DMS53 treated with DMSO at 0.1 percent for 48 hours (cell line): ENCODE data around the gene RNF26.

Experiments
- DNase-seq: peaks from one replicate; lab custom pipeline; 2025; ENCODE audit not compliant: unreplicated experiment; lab: John Stamatoyannopoulos, UW

RNF26 gene

GRCh38 chr11:119350302-119350701, 16.0 kb downstream of the RNF26 start:
- DNase-seq, result no peak

- DNase-seq, result no peak
Observed at GRCh38 chr11:119351232-119351631, 16.9 kb downstream of the RNF26 start.

- peak; percentile 27 for DNase-seq
Observed at GRCh38 chr11:119352857-119353260, 18.5 kb downstream of the RNF26 start.

- no peak for DNase-seq
Observed at GRCh38 chr11:119355091-119355843, 20.9 kb downstream of the RNF26 start.

- no peak for DNase-seq
Observed at GRCh38 chr11:119356349-119357031, 22.2 kb downstream of the RNF26 start.

- DNase-seq, result no peak
Observed at GRCh38 chr11:119357074-119357473, 22.7 kb downstream of the RNF26 start.

- no peak for DNase-seq
Observed at GRCh38 chr11:119359365-119360214, 25.3 kb downstream of the RNF26 start.

- peak; percentile 60 for DNase-seq
Observed at GRCh38 chr11:119361056-119361787, 26.9 kb downstream of the RNF26 start.

GRCh38 chr11:119361941-119362725, 27.8 kb downstream of the RNF26 start:
- DNase-seq, result no peak

- DNase-seq, result peak; percentile 10
Observed at GRCh38 chr11:119362741-119363080, 28.4 kb downstream of the RNF26 start.

GRCh38 chr11:119363081-119363850, 28.9 kb downstream of the RNF26 start:
- peak; percentile 7 for DNase-seq

GRCh38 chr11:119363851-119364590, 29.7 kb downstream of the RNF26 start:
- DNase-seq, result peak; percentile 34

GRCh38 chr11:119365071-119365591, 30.8 kb downstream of the RNF26 start:
- no peak for DNase-seq

- DNase-seq, result no peak
Observed at GRCh38 chr11:119366690-119367620, 32.6 kb downstream of the RNF26 start.

GRCh38 chr11:119367661-119368120, 33.4 kb downstream of the RNF26 start:
- no peak for DNase-seq

GRCh38 chr11:119368121-119369034, 34.1 kb downstream of the RNF26 start:
- peak; percentile 68 for DNase-seq
